ENCODE measurements around the gene GPC3.

DNA sequence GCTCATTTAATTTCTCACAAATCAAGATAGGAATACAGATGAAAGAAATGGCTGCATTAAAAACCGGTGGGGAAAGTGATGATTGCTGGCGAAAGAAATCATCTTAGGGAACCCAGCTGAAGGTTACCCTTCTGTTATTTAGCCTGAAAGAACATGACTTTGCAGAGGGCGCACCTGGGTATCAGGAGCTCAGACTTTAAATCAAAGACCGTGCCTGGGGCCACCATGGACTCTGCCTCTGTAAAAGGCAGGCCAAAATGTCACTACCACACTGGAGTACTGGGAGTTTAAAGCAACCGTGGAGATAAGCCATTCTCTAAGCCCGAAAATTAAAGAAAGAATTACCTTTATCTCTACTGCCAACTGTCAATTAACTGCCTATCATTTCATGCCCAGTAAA, 24.3 kb downstream of the GPC3 start:
- TF ChIP-seq SUZ12 (IDR thresholded peaks at IDR 0.05) (no peak), HDGF (IDR thresholded peaks at IDR 0.05; ENCODE audit: borderline replicate concordance) (no peak), CTBP1 (IDR thresholded peaks at IDR 0.05; ENCODE audit: borderline replicate concordance) (no peak)

Data from HEK293T (cell line).